HG03280 (cell line): Measurements from ENCODE around the gene SRPK3.

Source experiments
- ATAC-seq: cut with Tn5 transposase; IDR thresholded peaks from one replicate; pipeline ENCODE4 v1.9.1; 2021; ENCODE audit warnings: mild to moderate bottlenecking, moderate library complexity; ENCODE audit not compliant: unreplicated experiment

The SRPK3 gene

DNA sequence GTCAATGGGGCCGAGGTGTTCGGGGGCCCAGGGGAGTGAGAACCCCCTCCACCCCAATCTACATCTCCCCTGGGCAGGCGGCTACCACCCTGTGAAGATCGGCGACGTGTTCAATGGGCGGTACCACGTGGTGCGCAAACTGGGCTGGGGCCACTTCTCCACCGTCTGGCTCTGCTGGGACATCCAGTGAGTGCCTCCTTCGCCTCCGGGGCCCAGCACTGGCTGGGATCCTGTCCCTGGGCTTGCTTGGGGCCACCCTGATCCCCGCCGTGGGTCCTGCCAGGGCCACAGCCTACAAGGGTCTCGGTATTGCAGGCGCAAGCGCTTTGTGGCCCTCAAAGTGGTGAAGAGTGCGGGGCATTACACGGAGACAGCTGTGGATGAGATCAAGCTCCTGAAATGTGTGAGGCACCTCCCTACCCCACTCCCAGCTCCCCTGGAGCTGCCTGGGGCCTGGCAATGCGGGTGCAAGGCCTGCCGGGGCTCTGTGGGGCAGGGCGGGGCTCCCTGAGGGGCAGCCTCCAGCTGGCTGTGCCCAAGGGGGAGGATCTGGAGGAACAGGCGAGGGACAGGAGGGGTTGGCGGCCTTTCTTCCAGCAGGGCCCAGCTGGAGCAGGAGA is 697 bp downstream of the SRPK3 start:
- ATAC-seq: no peak

DNA sequence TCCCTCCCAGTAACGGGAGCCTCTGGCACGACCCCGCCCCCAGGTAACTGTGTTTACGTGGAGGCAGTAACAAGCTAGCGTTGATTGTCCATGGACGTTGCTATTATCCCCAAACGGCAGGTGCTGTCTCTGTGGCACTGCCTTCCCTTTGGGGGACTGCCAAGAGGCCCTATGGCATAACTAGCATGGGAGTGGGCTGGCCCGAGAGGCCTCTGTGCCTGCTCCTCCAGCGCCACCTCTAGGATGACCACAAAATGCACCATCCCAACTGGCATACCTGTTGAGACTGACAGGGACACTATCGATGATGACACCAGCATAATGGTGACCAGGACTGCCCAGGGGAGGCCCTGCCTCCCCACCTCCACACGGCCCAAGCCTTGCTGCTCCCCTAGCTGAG is 1.5 kb downstream of the SRPK3 start:
- no peak for ATAC-seq

GRCh38 chrX:153782871-153783270 is 2.0 kb downstream of the SRPK3 start:
- no peak for ATAC-seq

- ATAC-seq: no peak
Measured at GRCh38 chrX:153783378-153784013, 2.7 kb downstream of the SRPK3 start.

DNA sequence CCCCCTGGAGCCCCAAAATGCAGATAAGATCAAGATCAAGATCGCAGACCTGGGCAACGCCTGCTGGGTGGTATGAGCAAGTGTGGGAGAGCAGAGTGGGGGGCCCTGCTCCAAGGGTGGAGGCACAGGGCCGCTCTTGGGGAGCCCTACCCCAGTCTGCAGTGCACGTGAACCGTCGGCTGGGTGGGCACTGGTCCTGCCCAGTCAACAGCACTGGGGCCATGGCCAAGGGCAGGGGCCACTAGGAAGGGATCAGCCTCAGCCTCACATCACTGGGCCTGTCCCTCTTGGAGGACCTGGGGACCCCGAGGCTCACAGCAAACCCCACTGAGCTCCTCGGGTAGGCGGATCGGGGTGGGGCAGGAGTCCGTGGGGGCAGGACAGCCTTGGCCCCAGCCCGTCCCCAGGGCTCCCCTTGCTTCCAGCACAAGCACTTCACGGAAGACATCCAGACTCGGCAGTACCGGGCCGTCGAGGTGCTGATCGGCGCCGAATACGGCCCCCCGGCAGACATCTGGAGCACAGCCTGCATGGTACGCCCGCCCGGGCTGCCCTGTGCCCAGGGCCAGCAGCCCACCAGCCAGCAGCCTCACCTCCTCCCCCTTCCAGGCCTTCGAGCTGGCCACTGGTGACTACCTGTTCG is 3.6 kb downstream of the SRPK3 start:
- ATAC-seq: no peak

DNA sequence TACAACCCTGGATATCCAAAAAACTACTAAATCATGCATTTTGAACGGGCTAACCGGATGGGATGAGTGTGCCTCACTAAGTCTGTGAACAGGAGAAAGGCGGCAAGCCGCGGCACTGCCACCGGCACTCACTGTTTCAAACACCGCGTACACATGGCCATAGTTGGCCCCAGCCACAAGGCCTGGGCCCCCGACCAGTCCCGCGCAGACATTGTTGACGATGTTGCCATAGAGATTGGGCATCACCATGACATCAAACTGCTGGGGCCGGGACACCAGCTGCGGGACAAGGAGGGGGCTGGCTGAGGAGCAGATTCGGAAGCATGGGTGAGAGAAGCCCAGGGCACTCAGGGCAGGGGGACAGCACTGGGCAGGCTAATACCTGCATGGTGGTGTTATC is 5.8 kb downstream of the SRPK3 start:
- ATAC-seq: no peak

DNA sequence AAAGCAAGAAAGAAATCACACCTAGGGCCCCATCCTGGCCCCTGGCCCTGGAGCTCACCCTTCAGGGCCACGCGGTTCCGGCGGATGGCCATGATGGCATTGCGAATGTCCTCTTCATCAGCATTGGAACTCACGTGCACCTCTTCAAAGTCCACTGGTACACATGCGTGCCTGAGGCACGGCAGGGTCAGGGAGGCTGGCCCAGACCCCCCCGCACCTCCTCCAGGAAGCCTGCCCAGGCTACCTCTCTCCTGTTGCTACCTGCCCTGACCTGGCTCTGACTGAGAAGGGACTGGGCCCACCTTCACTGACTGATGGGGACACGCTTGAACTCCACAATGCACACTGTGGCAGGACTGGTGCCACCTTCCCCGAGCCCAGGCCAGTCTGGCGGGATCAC is 8.8 kb downstream of the SRPK3 start:
- ATAC-seq: no peak

DNA sequence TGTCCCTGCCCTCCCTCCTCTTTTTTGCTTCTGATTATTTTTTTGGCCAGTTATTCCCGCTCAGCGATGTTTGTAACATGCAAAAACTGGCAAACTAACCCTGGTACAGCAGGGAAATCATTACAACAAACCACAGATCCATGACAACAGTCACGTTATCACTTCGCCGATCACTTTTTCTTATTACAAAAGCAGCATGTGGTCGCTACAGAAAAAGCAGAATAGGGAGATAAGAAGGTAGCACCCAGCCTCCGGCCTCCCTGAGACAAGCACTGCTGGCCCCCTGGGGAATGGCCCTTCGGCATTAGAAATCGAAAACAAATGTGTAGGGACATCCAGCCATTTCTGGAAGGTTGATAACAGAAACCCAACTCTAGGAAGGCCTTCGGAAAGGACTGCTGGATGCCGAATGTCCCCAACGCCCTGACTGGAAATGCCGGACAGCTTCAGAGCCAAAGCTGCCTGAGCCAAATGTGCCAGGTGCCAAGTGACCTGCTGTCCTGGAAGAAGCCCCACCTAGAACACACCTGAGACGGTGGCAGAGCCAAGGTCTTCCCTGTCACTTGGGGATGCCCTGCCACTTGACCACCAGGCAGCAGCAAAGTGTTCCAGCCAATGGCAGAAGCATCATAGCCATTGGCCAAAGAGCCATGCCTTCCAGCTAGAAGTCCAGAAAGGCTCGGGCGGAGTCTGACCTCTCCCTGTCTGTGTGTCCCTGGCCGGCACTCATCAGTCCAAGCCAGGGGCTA is 10.4 kb downstream of the SRPK3 start:
- ATAC-seq: no peak

- no peak for ATAC-seq
Measured at GRCh38 chrX:153792368-153792767, 11.5 kb downstream of the SRPK3 start.

DNA sequence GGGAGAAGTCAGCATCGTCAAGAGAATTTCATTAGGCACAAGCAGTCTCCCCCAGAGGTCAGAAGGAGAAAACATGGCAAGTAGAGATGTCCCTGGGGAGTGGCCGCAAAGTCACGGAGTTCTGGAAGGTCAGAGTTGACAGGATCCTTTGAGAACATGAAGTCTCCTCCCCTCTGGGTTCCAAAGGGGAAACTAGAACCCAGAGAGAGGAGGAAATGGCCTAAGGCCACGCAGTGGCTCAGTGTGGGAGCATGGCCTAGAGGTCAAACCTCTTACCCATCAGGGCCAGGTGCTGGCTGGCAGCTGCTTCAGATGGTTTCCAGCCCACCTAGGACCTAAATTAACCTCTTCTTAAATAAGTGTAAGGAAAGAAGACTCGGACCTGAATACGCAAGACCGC is 12.4 kb downstream of the SRPK3 start:
- ATAC-seq: no peak

- ATAC-seq: peak; percentile 88
Measured at GRCh38 chrX:153794018-153794896, 13.4 kb downstream of the SRPK3 start, which contains the start of the genes IDH3G and SSR4. Gene IDH3G (minus strand): TSS chrX:153794375. CDS start chrX:153794326, 49 bp downstream. Gene SSR4 (plus strand): TSS chrX:153794668. CDS start chrX:153794688, 20 bp downstream.

GRCh38 chrX:153794897-153795816 is 14.3 kb downstream of the SRPK3 start:
- peak; percentile 4 for ATAC-seq

DNA sequence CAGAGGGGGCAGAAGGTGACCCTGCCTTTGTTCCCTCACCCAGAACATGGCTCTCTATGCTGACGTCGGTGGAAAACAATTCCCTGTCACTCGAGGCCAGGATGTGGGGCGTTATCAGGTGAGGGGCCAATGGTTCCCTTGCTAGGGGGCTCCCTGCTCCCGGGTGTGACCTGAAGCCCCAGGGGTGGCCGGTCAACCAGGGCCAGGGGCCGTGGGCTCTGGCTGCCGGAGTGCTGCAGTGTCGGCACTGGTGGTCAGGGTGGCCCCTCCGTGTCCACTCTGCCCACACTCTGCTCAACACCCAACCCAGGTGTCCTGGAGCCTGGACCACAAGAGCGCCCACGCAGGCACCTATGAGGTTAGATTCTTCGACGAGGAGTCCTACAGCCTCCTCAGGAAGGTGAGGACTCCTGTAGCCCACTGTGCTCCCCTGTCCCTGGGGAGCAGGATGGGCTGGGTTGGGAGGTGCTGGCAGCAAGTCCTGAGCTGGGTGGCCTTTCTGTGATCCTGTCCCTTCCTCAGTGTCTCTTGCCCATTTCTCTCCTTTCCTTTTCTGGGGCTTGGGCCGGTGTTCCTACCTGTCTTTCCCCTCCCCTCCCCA is 16.7 kb downstream of the SRPK3 start:
- ATAC-seq: no peak

DNA sequence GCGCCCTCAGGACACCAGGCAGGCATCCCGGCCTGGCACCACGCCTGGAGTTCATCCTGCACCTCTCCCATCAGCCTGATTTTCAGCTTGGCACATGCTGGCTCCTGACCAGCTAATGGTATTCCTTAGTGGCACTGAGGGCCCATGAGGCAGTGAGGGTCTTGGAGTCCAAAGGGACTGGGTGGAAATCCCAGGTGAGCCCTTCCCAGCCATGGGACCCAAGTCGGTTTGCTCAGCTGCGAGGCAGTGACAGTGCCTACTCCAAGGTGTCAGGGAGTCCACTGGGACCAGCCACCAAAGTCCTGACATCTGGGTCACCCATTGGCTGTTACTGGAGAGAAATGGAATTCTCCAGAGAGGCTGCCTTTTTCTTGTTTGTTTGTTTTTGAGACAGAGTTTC is 18.5 kb downstream of the SRPK3 start:
- ATAC-seq: no peak

GRCh38 chrX:153800177-153800722 is 19.4 kb downstream of the SRPK3 start:
- ATAC-seq: no peak

DNA sequence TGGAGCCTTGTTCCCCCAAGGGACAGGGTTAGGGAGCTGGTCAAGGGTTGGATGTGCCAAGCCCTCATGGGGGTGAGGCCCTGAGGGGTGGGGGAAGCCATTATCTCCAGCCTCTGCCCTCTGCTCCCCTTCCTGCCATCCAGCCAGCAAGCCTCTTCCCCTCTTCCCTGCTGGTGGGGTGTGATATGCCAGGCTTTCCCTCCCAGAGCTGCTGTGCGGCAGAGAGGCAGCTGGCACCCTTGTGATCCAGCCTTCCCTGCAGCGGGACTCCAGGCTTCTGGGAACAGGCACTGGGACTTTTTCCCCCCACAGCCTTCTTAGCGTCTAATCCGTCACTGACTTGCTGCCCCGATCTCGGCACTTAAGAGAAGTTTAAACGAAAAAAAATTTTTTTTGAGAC is 19.9 kb downstream of the SRPK3 start:
- ATAC-seq: no peak

GRCh38 chrX:153801669-153802068 is 20.8 kb downstream of the SRPK3 start:
- no peak for ATAC-seq

DNA sequence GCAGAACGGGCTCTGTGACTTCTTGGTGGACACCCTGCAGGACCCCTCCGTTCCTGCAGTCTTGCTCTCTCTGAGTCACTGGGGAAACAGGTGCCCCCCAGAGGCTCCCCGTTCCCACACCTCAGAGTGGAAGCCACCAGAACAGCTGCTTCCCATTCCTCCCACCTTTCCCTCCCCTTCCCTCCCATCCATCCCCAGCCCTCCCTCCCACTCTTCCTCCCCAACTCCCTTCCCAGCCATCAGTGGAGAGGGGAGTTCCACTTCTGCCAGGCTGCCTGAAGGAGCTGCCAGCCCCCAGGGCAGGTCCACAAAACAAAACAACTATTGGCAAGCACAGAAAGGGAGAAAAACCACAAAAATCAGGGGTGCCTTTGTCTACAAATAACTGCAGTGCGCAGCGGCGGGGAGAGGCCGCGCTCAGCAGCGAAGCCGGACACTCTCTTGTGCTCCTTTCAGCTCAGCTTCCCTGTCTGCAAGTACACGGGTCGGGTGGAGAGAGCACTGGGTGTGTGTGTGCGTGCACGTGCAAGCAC is 21.7 kb downstream of the SRPK3 start:
- ATAC-seq: no peak
